ENCODE data around the gene CEP89.
"Not testable (repeated sequence)": the region's sequence is repeated elsewhere in the genome, so short reads cannot be mapped to it uniquely, and the experiment has no call there.

The CEP89 gene

GRCh38 chr19:32868206-32868950 lies 103.4 kb downstream of the CEP89 start:
- DNase-seq: no peak

DNA sequence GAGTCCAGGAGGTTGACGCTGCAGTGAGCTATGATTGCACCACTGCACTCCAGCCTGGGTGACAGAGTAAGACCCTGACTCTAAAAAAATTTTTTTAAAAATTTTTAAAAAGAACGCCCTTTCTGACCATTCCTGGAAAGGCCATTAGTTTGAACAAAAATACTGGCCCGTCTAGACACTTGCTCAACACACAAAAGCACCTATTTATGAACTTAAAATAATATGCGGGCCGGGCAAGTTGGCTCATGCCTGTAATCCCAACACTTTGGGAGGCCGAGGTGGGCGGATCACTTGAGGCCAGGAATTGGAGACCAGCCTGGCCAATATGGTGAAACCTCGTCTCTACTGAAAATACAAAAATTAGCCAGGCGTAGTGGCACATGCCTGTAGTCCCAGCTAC lies 104.3 kb downstream of the CEP89 start:
- DNase-seq: not testable (repeated sequence)

GRCh38 chr19:32866564-32867265 lies 105.0 kb downstream of the CEP89 start:
- DNase-seq: no peak

GRCh38 chr19:32866061-32866460 lies 105.7 kb downstream of the CEP89 start:
- DNase-seq: no peak

DNA sequence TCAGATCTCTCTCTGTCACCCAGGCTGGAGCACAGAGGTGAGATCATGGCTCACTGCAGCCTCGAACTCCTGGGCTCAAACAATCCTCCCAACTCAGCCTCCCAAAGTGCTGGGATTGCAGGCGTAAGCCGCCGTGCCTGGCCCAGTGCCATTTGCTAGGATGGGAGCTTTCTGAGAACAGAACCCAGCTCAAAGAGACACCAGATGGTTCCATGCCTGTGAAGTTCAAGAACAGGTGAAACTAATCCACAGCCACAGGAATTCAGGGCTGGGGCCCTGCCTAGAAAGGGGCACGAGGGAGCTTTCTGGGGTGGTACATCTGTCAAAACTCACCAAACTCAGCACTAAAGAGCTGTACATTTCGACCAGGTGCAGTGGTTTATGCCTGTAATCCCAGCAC lies 106.4 kb downstream of the CEP89 start:
- no peak for DNase-seq

DNA sequence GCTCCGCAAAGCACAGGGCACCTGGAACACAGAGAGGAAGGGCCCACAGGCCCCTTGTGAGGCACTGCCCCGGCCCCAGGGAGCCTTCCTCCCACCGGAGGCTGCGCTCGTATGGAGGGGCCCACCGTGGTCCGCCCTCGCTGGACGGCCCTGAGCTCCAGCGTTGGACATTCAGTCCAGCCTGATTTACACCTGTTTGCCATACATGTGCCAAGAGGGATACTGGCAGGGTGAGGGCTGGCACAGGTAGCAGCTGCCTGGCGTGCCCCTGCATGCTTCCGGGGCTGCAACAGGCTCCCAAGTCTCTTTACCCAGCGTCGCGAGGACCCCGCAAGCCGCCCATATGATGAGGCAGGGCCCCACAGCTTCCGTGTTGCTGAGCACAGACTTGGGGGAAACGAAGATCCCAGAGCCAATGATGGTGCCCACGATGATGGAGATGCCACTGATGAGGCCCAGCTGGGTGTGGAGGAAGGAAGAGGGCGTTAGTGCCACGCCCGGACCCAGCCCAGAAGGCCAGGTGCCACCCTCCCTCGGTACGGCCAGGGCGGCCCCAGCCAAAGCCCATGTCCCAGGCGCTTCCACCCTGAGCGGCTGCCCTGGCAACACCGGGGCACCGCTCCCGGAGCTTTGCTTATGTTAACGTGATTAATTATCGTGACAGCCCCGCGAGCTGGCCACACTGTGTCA lies 107.3 kb downstream of the CEP89 start:
- DNase-seq: no peak

DNA sequence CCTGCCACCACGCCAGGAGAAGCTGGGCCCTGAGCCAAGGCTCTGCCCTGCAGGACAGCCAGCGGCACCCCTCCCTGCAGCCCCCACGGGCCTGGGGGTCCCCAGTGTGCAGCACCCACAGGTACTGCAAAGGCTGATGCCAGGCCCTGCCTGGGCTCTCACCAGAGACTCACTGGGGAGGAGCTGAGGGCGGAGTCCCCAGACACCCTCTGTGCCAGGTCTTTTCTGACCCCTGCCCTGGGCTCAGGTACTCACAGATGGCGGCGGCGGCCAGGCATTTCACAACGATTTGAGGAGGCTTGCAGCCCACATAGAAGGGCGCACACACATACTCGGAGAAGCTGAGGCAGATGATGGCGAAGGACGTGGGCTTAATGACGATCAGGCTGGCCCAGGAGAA lies 107.9 kb downstream of the CEP89 start:
- DNase-seq: no peak

GRCh38 chr19:32863301-32863700 lies 108.5 kb downstream of the CEP89 start:
- DNase-seq: no peak

GRCh38 chr19:32862741-32863140 lies 109.0 kb downstream of the CEP89 start:
- no peak for DNase-seq

GRCh38 chr19:32862173-32862572 lies 109.6 kb downstream of the CEP89 start:
- DNase-seq: no peak

- no peak for DNase-seq
These were observed 110.2 kb downstream of the CEP89 start for GRCh38 chr19:32861596-32861995.

GRCh38 chr19:32859591-32859990 lies 112.2 kb downstream of the CEP89 start:
- DNase-seq: no peak

- DNase-seq: no peak
These were observed 113.2 kb downstream of the CEP89 start for GRCh38 chr19:32858559-32858958.

DNA sequence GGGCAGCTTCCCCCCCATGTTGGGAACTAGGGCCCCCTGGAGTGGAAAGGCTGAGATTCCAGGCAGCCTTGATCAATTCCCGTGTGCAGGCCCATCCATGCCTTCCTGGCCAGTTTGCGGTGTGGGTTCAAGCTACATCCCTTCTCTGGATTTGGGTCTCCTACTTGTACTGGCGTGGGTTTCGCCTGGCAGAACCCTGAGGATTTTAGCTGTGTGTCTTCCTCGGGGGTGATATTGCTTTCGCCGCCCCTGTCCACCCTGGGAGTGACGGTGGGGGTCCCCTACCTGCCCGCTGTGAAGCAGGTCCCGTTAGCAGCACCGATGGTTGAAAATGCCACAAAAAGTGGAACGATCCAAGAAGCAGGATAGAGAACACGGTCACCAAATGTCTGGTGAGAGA lies 113.6 kb downstream of the CEP89 start:
- DNase-seq: no peak

GRCh38 chr19:32857584-32857983 lies 114.2 kb downstream of the CEP89 start:
- DNase-seq: no peak

- DNase-seq: not testable (repeated sequence)
These were observed 114.9 kb downstream of the CEP89 start for GRCh38 chr19:32856818-32857217.

DNA sequence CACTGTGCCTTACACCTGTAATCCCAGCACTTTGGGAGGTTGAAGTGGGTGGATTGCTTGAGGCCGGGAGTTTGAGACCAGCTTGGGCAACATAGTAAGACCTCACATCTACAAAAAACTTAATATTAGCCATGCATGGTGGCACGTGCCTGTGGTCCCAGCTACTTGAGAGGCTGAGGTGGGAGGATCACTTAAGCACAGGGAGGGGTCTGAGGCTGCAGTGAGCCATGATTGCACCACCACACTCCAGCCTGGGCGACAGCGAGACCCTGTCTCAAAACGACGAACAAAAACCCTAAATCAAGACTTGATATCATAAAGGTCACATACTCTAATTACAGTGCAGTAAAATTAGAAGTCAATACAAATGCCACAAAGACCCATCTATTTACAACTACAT lies 119.5 kb downstream of the CEP89 start:
- DNase-seq: no peak

GRCh38 chr19:32848035-32848434 lies 123.7 kb downstream of the CEP89 start:
- not testable (repeated sequence) for DNase-seq

DNA sequence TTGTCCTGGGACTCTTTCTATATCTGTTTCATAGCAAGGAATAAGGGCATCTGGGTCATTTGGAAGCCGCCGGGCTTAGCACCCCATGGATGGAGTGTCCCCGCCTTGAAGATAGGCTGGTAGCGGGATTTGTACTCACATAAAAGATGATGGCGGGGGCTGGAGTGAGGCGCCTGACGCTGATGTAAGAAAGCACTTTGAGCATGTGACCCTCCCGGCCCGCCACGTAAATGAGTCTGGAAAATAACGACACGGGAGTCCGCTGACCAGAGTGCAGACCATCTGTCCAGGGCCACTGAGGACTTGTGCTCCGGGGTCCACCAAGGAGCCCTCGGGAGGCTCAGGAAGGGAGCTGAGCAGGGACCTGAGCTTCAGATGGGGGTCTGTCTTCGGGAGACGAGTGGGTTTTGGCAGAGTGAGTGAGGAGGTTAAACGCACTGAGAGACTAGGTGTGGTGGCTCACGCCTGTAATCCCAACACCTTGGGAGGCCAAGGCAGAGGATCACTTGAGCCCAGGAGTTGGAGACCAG lies 128.0 kb downstream of the CEP89 start:
- no peak for DNase-seq

DNA sequence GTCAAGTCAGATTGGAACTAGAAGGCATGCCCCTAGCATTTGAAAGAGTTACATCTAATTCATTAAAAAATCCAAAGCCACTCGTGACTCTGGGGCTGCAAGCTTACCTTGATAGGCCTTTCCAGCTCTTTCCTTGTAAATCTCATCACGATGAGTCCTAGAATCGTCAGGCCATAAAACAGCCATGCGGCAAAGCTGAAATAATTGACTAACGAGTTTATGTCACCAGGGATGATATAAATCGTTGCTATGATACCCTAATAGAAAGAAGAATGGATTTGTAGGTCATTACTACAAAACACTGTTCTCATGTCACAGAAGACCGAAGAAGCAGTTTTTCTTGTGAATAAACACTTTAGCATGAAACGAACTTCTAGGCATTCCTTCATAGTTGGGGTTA lies 129.7 kb downstream of the CEP89 start:
- no peak for DNase-seq

DNA sequence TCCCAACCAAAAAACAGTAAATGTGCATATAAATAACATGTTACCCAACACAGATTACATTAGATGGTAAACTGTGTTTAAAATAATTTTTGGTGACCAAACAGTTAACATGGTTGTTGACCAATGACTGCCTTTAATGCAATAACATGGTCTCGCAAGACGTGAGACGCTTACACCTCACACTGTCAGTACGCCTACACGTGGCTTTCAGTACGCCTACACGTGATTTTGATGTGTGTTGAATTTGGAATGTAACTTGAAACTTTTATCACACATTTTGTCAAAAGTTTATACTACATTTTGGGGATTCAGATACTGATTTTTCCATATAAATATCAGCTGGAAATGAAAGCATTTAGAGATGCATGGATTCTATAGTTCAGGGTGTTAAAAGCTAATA lies 134.2 kb downstream of the CEP89 start:
- DNase-seq: no peak

DNA sequence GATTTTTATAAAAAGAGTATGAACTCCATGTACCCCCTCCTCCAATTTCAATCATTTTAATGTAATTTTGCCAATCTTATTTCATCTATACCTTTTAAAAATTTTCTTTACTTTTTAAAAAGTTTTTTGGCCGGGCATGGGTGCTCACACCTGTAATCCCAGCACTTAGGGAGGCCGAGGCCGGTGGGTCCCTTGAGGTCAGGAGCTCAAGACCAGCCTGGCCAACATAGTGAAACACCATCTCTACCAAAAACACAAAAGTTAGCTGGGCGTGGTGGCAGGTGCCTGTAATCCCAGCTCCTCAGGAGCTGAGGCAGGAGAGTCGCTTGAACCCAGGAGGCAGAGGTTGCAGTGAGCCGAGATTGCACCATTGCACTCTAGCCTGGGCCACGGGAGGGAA lies 138.4 kb downstream of the CEP89 start:
- not testable (repeated sequence) for DNase-seq

DNA sequence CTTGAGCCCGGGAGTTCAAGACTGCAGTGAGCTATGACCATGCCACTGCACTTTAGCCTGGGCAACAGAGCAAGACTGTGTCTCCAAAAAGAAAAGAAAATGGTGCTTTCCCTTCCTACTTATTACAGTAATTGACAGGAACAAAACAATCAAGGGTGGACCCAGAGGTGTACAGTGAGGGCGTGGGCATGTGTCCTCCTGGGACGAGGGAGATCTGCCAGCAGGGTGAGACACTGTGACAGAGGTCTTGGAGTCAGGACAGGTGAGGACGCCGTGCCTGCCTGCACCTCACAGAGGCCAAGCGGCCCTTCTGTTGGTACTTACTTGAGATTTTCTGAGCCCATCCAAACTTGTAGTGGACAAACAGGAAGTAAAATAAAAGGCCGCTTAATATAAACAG lies 138.9 kb downstream of the CEP89 start:
- DNase-seq: not testable (repeated sequence)

GRCh38 chr19:32832094-32832493 lies 139.7 kb downstream of the CEP89 start:
- not testable (repeated sequence) for DNase-seq

All from DMS79 (cell line).